ENCODE results near the gene CRIP2.

The CRIP2 gene

DNA sequence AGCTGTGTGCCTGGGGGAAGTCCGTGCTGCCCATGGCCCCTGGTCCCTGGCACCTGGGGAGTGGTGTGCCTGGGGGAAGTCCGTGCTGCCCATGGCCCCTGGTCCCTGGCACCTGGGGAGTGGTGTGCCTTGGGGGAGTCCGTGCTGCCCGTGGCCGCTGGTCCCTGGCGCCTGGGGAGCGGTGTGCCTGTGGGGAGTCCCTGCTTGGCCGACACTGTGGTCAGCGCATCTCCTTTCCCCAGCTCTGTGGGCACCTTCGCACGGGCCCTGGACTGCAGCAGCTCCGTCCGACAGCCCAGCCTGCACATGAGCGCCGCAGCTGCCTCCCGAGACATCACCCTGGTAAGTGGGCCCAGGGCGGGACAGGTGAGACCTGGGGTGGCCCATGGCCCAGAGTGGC is 14.5 kb upstream of the CRIP2 start:
- TF ChIP-seq L3MBTL2 (conservative IDR thresholded peaks at IDR 0.05) (no peak), HDGF (IDR thresholded peaks at IDR 0.05; ENCODE audit: borderline replicate concordance) (no peak), ELF4 (IDR thresholded peaks at IDR 0.05) (no peak), FOXM1 (IDR thresholded peaks at IDR 0.05; ENCODE audit: borderline replicate concordance) (no peak), SP1 (IDR thresholded peaks at IDR 0.05) (no peak), FOXA1 (IDR thresholded peaks at IDR 0.05) (no peak), SUZ12 (IDR thresholded peaks at IDR 0.05) (no peak), LEF1 (IDR thresholded peaks at IDR 0.05; ENCODE audit: borderline replicate concordance) (no peak), NFRKB (IDR thresholded peaks at IDR 0.05) (no peak), TARDBP (IDR thresholded peaks at IDR 0.05) (no peak), ARNT (IDR thresholded peaks at IDR 0.05) (no peak)
- ChIA-PET CTCF (no interaction called here), POLR2A (no interaction called here)
- no peak for DNase-seq (ENCODE audit: extremely low spot score)

DNA sequence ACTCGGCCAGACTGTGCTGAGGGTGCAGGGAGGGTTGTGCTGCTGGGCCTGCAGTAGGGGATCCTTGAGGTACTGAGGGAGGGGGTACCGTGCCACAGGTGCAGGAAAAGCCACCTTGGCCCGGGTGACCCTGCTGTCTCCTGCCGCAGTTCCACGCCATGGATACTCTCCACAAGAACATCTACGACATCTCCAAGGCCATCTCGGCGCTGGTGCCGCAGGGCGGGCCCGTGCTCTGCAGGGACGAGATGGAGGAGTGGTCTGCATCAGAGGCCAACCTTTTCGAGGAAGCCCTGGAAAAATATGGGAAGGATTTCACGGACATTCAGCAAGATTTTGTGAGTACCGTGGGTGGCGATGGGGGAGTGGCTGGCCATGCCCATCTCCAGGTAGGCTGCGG is 14.0 kb upstream of the CRIP2 start:
- CTCF ChIA-PET: no interaction called here
- no peak for DNase-seq (ENCODE audit: extremely low spot score)
- TF ChIP-seq SP1 (IDR thresholded peaks at IDR 0.05) (no peak), ZNF384 (IDR thresholded peaks at IDR 0.05) (no peak), FOXM1 (IDR thresholded peaks at IDR 0.05; ENCODE audit: borderline replicate concordance) (no peak), L3MBTL2 (conservative IDR thresholded peaks at IDR 0.05) (no peak), SUZ12 (IDR thresholded peaks at IDR 0.05) (no peak), FOXK2 (IDR thresholded peaks at IDR 0.05) (no peak), CTBP1 (IDR thresholded peaks at IDR 0.05; ENCODE audit: borderline replicate concordance) (no peak), HDGF (IDR thresholded peaks at IDR 0.05; ENCODE audit: borderline replicate concordance) (no peak), FOXA1 (IDR thresholded peaks at IDR 0.05) (no peak), LEF1 (IDR thresholded peaks at IDR 0.05; ENCODE audit: borderline replicate concordance) (no peak)
- TF ChIP-seq, protein P1, sequence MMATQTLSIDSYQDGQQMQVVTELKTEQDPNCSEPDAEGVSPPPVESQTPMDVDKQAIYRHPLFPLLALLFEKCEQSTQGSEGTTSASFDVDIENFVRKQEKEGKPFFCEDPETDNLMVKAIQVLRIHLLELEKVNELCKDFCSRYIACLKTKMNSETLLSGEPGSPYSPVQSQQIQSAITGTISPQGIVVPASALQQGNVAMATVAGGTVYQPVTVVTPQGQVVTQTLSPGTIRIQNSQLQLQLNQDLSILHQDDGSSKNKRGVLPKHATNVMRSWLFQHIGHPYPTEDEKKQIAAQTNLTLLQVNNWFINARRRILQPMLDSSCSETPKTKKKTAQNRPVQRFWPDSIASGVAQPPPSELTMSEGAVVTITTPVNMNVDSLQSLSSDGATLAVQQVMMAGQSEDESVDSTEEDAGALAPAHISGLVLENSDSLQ (IDR thresholded peaks at IDR 0.05): no peak
- POLR2A ChIA-PET: no interaction called here

DNA sequence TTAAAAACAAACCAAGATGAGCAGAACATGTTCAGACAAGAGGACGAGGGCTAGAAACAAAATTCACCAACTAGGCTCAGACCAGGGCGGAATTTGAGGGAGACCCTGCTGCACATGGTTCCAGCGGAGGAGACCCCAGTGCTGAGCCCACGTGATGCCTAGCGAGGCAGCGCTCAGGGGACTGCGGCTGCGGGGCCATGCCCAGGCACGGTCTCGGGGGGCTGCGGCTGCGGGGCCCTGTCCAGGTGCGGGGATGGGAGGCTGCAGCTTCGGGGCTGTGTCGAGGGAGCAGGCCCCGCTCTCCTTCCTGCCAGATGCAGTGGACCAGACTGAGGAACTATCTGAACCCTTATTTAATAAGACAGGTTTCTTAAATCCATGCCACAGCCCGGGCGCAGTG is 12.7 kb upstream of the CRIP2 start:
- DNase-seq (ENCODE audit: extremely low spot score): no peak
- ChIA-PET POLR2A (no interaction called here), CTCF (no interaction called here)
- TF ChIP-seq FOXM1 (IDR thresholded peaks at IDR 0.05; ENCODE audit: borderline replicate concordance) (no peak), L3MBTL2 (conservative IDR thresholded peaks at IDR 0.05) (no peak), HDGF (IDR thresholded peaks at IDR 0.05; ENCODE audit: borderline replicate concordance) (no peak), SP1 (IDR thresholded peaks at IDR 0.05) (no peak), FOXK2 (IDR thresholded peaks at IDR 0.05) (no peak), SUZ12 (IDR thresholded peaks at IDR 0.05) (no peak), CTBP1 (IDR thresholded peaks at IDR 0.05; ENCODE audit: borderline replicate concordance) (no peak), FOXA1 (IDR thresholded peaks at IDR 0.05) (no peak), ZNF384 (IDR thresholded peaks at IDR 0.05) (no peak), BHLHE40 (IDR thresholded peaks at IDR 0.05; ENCODE audit: borderline replicate concordance) (no peak), LEF1 (IDR thresholded peaks at IDR 0.05; ENCODE audit: borderline replicate concordance) (no peak)
- TF ChIP-seq, protein P1 (IDR thresholded peaks at IDR 0.05): no peak

DNA sequence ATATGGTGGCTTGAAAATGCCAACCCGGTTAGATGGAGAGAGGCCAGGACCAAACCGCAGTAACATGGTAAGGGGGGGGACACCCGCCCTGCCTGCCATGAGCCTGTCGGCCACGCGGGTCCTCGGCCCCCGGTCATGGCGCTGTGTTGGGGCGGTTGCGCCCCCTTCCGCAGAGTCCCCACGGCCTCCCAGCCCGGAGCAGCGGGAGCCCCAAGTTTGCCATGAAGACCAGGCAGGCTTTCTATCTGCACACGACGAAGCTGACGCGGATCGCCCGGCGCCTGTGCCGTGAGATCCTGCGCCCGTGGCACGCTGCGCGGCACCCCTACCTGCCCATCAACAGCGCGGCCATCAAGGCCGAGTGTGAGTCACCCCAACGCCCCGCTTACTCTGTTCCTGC is 10.1 kb upstream of the CRIP2 start:
- TF ChIP-seq ARNT (IDR thresholded peaks at IDR 0.05) (no peak), FOXK2 (IDR thresholded peaks at IDR 0.05) (no peak), FOXM1 (IDR thresholded peaks at IDR 0.05; ENCODE audit: borderline replicate concordance) (no peak), ELF4 (IDR thresholded peaks at IDR 0.05) (no peak), BHLHE40 (IDR thresholded peaks at IDR 0.05; ENCODE audit: borderline replicate concordance) (no peak), FOXA1 (IDR thresholded peaks at IDR 0.05) (no peak), L3MBTL2 (conservative IDR thresholded peaks at IDR 0.05) (no peak), TARDBP (IDR thresholded peaks at IDR 0.05) (no peak), ZNF384 (IDR thresholded peaks at IDR 0.05) (no peak), SUZ12 (IDR thresholded peaks at IDR 0.05) (no peak), NFRKB (IDR thresholded peaks at IDR 0.05) (no peak), SP1 (IDR thresholded peaks at IDR 0.05) (no peak), HDGF (IDR thresholded peaks at IDR 0.05; ENCODE audit: borderline replicate concordance) (no peak), CTBP1 (IDR thresholded peaks at IDR 0.05; ENCODE audit: borderline replicate concordance) (no peak), LEF1 (IDR thresholded peaks at IDR 0.05; ENCODE audit: borderline replicate concordance) (no peak)
- TF ChIP-seq, protein P1 (IDR thresholded peaks at IDR 0.05): no peak
- CTCF ChIA-PET: no interaction called here
- DNase-seq (ENCODE audit: extremely low spot score): no peak
- POLR2A ChIA-PET: no interaction called here

DNA sequence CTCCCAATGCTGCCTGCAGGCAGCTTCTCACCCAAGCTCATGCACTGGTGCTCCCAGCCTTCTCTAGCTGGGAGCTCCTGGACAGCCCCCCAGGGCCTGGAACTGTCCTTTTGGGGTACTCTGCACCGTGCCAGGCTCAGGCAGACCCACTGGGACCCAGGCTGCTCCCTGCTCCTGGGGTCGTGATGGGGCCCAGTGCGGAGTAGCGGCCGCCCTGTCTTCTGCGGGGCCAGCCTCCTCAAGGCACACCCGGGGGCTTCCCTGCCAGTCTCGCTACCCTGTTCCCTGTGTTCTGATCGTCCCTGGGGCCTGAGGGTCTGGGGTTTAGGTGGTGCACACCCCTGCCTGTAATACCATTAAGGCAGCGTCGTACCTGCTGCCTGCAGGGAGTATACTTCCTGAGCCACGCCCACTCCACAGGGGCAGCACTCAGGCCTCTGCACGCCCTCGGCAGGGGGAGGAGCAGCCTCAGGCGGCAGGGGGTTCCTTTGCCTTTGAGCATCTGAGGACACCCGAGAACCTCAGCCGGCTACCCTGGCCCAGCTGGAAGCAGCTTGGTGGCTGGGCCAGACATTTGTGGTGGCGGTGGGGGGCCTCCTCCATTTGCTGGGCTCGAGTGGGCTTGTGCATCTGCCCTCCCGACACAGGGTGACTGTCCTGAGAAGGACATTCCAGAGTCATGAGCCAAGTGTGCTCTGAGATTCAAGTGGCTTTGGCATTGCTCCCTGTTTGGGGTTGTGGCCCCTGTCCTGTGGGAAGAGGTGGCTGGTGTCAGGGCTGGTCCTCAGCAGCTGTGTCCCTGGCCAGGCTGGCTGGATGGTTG is 9.2 kb upstream of the CRIP2 start:
- ChIA-PET CTCF (no interaction called here), POLR2A (no interaction called here)

More for the DNA sequence above, 9.2 kb upstream of the CRIP2 start:
- TF ChIP-seq FOXA1 (IDR thresholded peaks at IDR 0.05) (no peak), FOXM1 (IDR thresholded peaks at IDR 0.05; ENCODE audit: borderline replicate concordance) (no peak), CTBP1 (IDR thresholded peaks at IDR 0.05; ENCODE audit: borderline replicate concordance) (no peak), ARNT (IDR thresholded peaks at IDR 0.05) (no peak), HDGF (IDR thresholded peaks at IDR 0.05; ENCODE audit: borderline replicate concordance) (no peak), NFRKB (IDR thresholded peaks at IDR 0.05) (no peak), BHLHE40 (IDR thresholded peaks at IDR 0.05; ENCODE audit: borderline replicate concordance) (no peak), ELF4 (IDR thresholded peaks at IDR 0.05) (no peak), L3MBTL2 (conservative IDR thresholded peaks at IDR 0.05) (no peak), SP1 (IDR thresholded peaks at IDR 0.05) (no peak)
- TF ChIP-seq, protein P1 (IDR thresholded peaks at IDR 0.05): no peak
- DNase-seq (ENCODE audit: extremely low spot score): no peak

Data from HEK293T (cell line).